GM12878 (cell line): Measurements from ENCODE around the gene ADGRE1. TPM values are rescaled to one million over a fixed set of nuclear protein-coding genes. Genes with fewer than 3 reads are reported as not detected.

Source experiments
- BACH1 ChIP-seq: fragments of 450-650 bp; IDR thresholded peaks from 2 replicates; pipeline ENCODE4 v1.6.1; 2017; ENCODE audit warnings: mild to moderate bottlenecking, borderline replicate concordance
- BCL11A ChIP-seq: IDR thresholded peaks from 2 replicates; pipeline ENCODE4 v1.6.1; 2011; ENCODE audit warnings: low read depth, low read length
- BMI1 ChIP-seq: fragments of 450-650 bp; IDR thresholded peaks from 2 replicates; pipeline ENCODE4 v1.6.1; 2016; ENCODE audit warnings: mild to moderate bottlenecking, moderate library complexity, borderline replicate concordance
- CREM ChIP-seq: IDR thresholded peaks from 2 replicates; pipeline ENCODE4 v1.6.1; 2014; ENCODE audit warnings: antibody characterized with exemption, low read depth
- EED ChIP-seq: sonication (generic); IDR thresholded peaks from 2 replicates; pipeline ENCODE4 v1.6.1; 2016; ENCODE audit warnings: antibody characterized with exemption, low read depth
- GABPA ChIP-seq: IDR thresholded peaks from 2 replicates; pipeline ENCODE4 v1.6.1; 2014; ENCODE audit warnings: antibody characterized with exemption, low read depth, mild to moderate bottlenecking, inconsistent platforms
- IKZF2 ChIP-seq, 2 experiments: fragments of 450-650 bp; IDR thresholded peaks; 2 replicates each; pipeline ENCODE4 v1.6.1; 2017; ENCODE audit warnings: mild to moderate bottlenecking in 2 of 2, moderate library complexity in 2 of 2
- NFXL1 ChIP-seq: fragments of 450-650 bp; IDR thresholded peaks from 2 replicates; pipeline ENCODE4 v1.6.1; 2017; ENCODE audit warnings: antibody characterized with exemption, mild to moderate bottlenecking, borderline replicate concordance
- NR2C1 ChIP-seq: fragments of 450-650 bp; IDR thresholded peaks from 2 replicates; pipeline ENCODE4 v1.6.1; 2017; ENCODE audit warnings: antibody characterized with exemption, mild to moderate bottlenecking, moderate library complexity
- RAD51 ChIP-seq: fragments of 450-650 bp; IDR thresholded peaks from 2 replicates; pipeline ENCODE4 v1.6.1; 2016; ENCODE audit warnings: moderate library complexity, mild to moderate bottlenecking, inconsistent platforms
- RELB ChIP-seq: fragments of 450-650 bp; IDR thresholded peaks from 2 replicates; pipeline ENCODE4 v1.6.1; 2017; ENCODE audit warnings: low read depth, mild to moderate bottlenecking, moderate library complexity
- SKIL ChIP-seq: fragments of 450-650 bp; IDR thresholded peaks from 2 replicates; pipeline ENCODE4 v1.6.1; 2017; ENCODE audit warnings: mild to moderate bottlenecking, low read depth, inconsistent platforms; ENCODE audit not compliant: poor library complexity, severe bottlenecking
- TARDBP ChIP-seq: IDR thresholded peaks from 2 replicates; pipeline ENCODE4 v1.6.1; 2016; ENCODE audit warnings: borderline replicate concordance
- TCF12 ChIP-seq: IDR thresholded peaks from 2 replicates; pipeline ENCODE4 v1.6.1; 2011; ENCODE audit warnings: low read depth, mild to moderate bottlenecking, low read length
- USF1 ChIP-seq: IDR thresholded peaks from 2 replicates; pipeline ENCODE4 v1.6.1; 2011; ENCODE audit warnings: borderline replicate concordance, low read depth, mild to moderate bottlenecking, moderate library complexity, mixed read lengths, low read length; ENCODE audit not compliant: insufficient read depth; ENCODE audit errors: extremely low read length
- YY1 ChIP-seq: IDR thresholded peaks from 2 replicates; pipeline ENCODE4 v1.6.1; 2011; ENCODE audit warnings: low read depth, mild to moderate bottlenecking, low read length
- ZNF217 ChIP-seq: fragments of 450-650 bp; IDR thresholded peaks from 2 replicates; pipeline ENCODE4 v1.6.1; 2017; ENCODE audit warnings: antibody characterized with exemption, mild to moderate bottlenecking
- ZNF274 ChIP-seq: IDR thresholded peaks from one replicate; pipeline ENCODE4 v1.8.0; 2011; ENCODE audit not compliant: insufficient read length, insufficient read depth
- ZZZ3 ChIP-seq: IDR thresholded peaks from 2 replicates; pipeline ENCODE4 v1.6.1; 2011; ENCODE audit warnings: low read depth; ENCODE audit not compliant: control insufficient read depth, insufficient read length
- polyA plus RNA-seq, 11 experiments: library from polyadenylated mRNA; depleted of rRNA in 4 of 11; unstranded in 6 of 11; stranded (reverse) in 5 of 11; fragments of >200 nt; fragmentation: Nextera tagmentation in 4 of 11; fragmentation: Illumina TruSeq in 1 of 11; extraction: Ambion mirVana in 4 of 11; extraction: Trizol in 1 of 11; gene quantifications; 1 replicate in 1 of 11; 2 replicates in 10 of 11; pipeline versions ENCODE4 v1.2.1 to v1.2.3, GENCODE V29; 2011 to 2016; ENCODE audit warnings: inconsistent platforms in 2 of 11, missing spikeins in 2 of 11, low read depth in 1 of 11
- total RNA-seq, 4 experiments: library from RNA; depleted of rRNA in 3 of 4; stranded (reverse); fragments of >200 nt in 3 of 4; fragmentation: Illumina TruSeq in 1 of 4; extraction: Trizol in 1 of 4; gene quantifications; 2 replicates each; pipeline versions ENCODE4 v1.2.1 to v1.2.3, GENCODE V29; 2013 to 2021
- TF ChIP-seq, protein P1 (sequence below): IDR thresholded peaks from 2 replicates; pipeline ENCODE4 v1.6.1; 2012; ENCODE audit warnings: low read depth, low read length, improper control_type of control experiment
- TF ChIP-seq, protein P2 (sequence below): fragments of 450-650 bp; IDR thresholded peaks from 2 replicates; pipeline ENCODE4 v1.6.1; 2017; ENCODE audit warnings: mild to moderate bottlenecking, moderate library complexity

Gene ADGRE1
- total and polyA plus RNA-seq, 10 of the 15 experiments (the other 5 are each of a cell fraction or from before 2014, with no cell fraction given), result 7.9 to 35.7 (median 9.9) TPM

- TF ChIP-seq SKIL (no peak), BCL11A (no peak), TCF12 (0 out of 2 replicates have a peak, but pooled peaks have one; percentile 13), USF1 (no peak), BACH1 (no peak), BMI1 (no peak), ZZZ3 (no peak), RAD51 (no peak), EED (no peak), NFXL1 (no peak), ZNF274 (no peak), IKZF2 (IDR thresholded peaks at IDR 0.05) (peak; percentile 73 to 86), CREM (no peak), TARDBP (no peak), YY1 (peak; percentile 69), RELB (peak; percentile 81), ZNF217 (no peak), GABPA (no peak), NR2C1 (no peak)
- TF ChIP-seq, protein P1, sequence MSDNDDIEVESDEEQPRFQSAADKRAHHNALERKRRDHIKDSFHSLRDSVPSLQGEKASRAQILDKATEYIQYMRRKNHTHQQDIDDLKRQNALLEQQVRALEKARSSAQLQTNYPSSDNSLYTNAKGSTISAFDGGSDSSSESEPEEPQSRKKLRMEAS, result no peak
- TF ChIP-seq, protein P2, sequence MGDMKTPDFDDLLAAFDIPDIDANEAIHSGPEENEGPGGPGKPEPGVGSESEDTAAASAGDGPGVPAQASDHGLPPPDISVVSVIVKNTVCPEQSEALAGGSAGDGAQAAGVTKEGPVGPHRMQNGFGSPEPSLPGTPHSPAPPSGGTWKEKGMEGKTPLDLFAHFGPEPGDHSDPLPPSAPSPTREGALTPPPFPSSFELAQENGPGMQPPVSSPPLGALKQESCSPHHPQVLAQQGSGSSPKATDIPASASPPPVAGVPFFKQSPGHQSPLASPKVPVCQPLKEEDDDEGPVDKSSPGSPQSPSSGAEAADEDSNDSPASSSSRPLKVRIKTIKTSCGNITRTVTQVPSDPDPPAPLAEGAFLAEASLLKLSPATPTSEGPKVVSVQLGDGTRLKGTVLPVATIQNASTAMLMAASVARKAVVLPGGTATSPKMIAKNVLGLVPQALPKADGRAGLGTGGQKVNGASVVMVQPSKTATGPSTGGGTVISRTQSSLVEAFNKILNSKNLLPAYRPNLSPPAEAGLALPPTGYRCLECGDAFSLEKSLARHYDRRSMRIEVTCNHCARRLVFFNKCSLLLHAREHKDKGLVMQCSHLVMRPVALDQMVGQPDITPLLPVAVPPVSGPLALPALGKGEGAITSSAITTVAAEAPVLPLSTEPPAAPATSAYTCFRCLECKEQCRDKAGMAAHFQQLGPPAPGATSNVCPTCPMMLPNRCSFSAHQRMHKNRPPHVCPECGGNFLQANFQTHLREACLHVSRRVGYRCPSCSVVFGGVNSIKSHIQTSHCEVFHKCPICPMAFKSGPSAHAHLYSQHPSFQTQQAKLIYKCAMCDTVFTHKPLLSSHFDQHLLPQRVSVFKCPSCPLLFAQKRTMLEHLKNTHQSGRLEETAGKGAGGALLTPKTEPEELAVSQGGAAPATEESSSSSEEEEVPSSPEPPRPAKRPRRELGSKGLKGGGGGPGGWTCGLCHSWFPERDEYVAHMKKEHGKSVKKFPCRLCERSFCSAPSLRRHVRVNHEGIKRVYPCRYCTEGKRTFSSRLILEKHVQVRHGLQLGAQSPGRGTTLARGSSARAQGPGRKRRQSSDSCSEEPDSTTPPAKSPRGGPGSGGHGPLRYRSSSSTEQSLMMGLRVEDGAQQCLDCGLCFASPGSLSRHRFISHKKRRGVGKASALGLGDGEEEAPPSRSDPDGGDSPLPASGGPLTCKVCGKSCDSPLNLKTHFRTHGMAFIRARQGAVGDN, result no peak
Observed at GRCh38 chr19:6925801-6926751, 38.7 kb downstream of the ADGRE1 start (continued).
